NT2/D1 (cell line): ENCODE data around the gene PAPPA.

Experiments used
- DNase-seq: peaks from one replicate; pipeline ENCODE4 v3.0.0-alpha.2; 2011; ENCODE audit warnings: low read depth, low spot score
- H3K27me3 ChIP-seq: 2 replicates; pipeline ENCODE4 v1.6.0; 2011; ENCODE audit warnings: mild to moderate bottlenecking; ENCODE audit not compliant: insufficient read length, insufficient read depth
- H3K36me3 ChIP-seq: 2 replicates; pipeline ENCODE4 v1.6.1; 2011; ENCODE audit warnings: mild to moderate bottlenecking, low read length, mixed read lengths; ENCODE audit not compliant: insufficient read depth, insufficient read length
- H3K4me1 ChIP-seq: 2 replicates; pipeline ENCODE4 v1.5.1; 2011; ENCODE audit not compliant: insufficient read depth, insufficient read length
- H3K4me3 ChIP-seq: 2 replicates; pipeline ENCODE4 v1.5.1; 2011; ENCODE audit warnings: low read depth; ENCODE audit not compliant: insufficient read length
- H3K9ac ChIP-seq: 2 replicates; pipeline ENCODE4 v1.6.0; 2011; ENCODE audit warnings: low read depth; ENCODE audit not compliant: insufficient read length
- H3K9me3 ChIP-seq: 2 replicates; pipeline ENCODE4 v1.5.1; 2011; ENCODE audit warnings: mild to moderate bottlenecking, low read length; ENCODE audit not compliant: insufficient read depth
- SUZ12 ChIP-seq: IDR thresholded peaks from 2 replicates; pipeline ENCODE4 v1.6.1; 2011; ENCODE audit not compliant: insufficient read length, insufficient read depth; ENCODE audit errors: extremely low read depth
- YY1 ChIP-seq: IDR thresholded peaks from 2 replicates; pipeline ENCODE4 v1.6.1; 2011; ENCODE audit not compliant: insufficient read length, insufficient read depth
- ZNF274 ChIP-seq: IDR thresholded peaks from 2 replicates; pipeline ENCODE4 v1.6.1; 2011; ENCODE audit warnings: mild to moderate bottlenecking, low read depth, low read length

Gene PAPPA

DNA sequence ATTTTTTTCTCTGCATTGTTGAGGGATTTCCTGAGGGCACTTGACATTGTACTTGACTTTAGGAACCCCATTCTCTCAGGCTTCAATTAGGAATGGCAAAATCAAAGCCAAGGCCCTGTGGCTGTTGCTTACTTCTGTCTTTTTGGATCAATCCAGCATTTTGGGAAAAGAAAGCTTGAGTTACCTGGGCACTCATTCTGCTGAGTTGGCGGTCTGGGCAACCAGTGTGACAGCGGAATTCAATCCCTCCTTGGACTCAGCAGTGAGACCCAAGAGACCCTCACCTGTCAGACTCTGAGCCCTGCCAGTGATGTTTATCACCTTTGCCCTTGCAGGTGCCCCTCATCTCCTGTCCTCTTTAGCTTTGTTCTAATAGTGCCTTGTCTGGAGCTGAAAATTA lies 225.3 kb downstream of the PAPPA start:
- Histone ChIP-seq H3K9me3 (no peaks in the 10 kb centered on the region), H3K27me3 (no peaks in the 10 kb centered on the region), H3K36me3 (peaks cover 39% of the 10 kb centered on the region), H3K9ac (no peak overlapping the region), H3K4me1 (no peaks in the 10 kb centered on the region), H3K4me3 (no peak overlapping the region)
- DNase-seq: no peak
- TF ChIP-seq ZNF274 (no peak), SUZ12 (no peak), YY1 (no peak)

DNA sequence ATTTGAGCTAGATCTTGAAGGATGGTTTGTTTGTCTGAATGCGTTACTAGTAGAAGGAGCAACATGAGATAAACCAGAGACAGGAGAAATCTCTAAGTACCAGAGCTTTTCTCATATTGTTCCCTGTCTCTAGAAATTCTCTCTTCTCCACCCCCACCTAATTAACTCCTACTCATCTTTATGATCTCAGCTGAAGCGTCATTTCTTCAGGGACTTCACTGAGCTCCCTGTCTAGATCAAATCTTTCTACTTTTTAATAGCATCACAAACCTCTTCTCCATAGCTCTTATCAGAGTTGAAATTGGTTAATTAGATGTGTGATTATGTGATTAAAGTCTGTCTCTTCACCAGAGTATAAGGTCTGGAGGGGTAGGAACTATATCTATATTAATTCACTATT lies 226.2 kb downstream of the PAPPA start:
- no peaks in the 10 kb centered on the region for H3K27me3 ChIP-seq
- H3K4me1 ChIP-seq: no peaks in the 10 kb centered on the region
- DNase-seq: no peak
- TF ChIP-seq ZNF274: no peak
- no peak for TF ChIP-seq SUZ12
- TF ChIP-seq YY1: no peak
- peaks cover 34% of the 10 kb centered on the region for H3K36me3 ChIP-seq
- no peaks in the 10 kb centered on the region for H3K9me3 ChIP-seq
- H3K4me3 ChIP-seq: no peak overlapping the region
- H3K9ac ChIP-seq: no peak overlapping the region

DNA sequence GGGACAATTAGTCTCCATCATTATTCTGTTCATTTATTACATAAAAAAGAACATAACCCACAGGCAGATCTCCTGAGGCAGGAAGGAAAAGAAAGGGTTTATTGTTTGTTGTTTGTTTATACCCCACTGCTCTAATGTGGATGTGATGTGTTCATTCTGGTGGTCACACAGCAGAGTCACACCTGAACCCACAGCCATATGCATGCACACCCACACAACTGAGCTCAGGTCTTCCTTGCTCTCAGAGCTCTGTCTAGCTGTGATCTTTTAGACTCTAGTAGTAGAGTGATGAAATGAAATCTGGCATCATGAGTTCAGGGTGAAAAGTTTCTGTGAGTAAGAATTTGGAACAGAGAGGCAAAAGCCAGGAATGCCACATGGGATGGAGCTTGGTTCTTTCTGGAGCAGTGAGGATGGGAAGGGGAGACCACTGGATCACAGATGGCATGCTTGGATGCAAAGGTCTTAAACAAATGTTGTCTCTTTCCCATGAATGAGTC lies 227.0 kb downstream of the PAPPA start:
- Histone ChIP-seq H3K36me3 (peaks cover 38% of the 10 kb centered on the region), H3K9me3 (no peaks in the 10 kb centered on the region), H3K9ac (no peak overlapping the region), H3K4me1 (no peaks in the 10 kb centered on the region), H3K4me3 (no peak overlapping the region), H3K27me3 (no peaks in the 10 kb centered on the region)
- TF ChIP-seq YY1 (no peak), SUZ12 (no peak)
- DNase-seq: no peak

DNA sequence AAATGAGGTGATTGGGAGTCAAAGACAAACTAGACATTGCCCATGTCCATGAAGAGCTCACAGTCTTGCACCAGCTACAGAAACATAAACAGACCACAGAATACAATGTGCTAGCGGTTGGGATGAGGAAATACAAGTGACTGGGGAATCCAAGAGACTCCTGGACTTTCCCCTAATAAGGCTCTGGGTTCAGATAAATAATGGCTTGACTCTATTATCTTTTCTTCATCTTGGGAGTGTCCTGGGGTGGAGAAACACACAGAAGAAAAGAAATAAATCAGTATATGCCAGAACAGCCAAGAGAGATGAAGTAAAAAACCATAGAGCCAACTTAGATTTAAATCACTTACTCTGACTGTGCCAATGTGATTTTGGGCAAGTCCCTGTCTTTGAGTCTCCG lies 227.8 kb downstream of the PAPPA start:
- Histone ChIP-seq H3K27me3 (no peaks in the 10 kb centered on the region), H3K9ac (no peak overlapping the region), H3K36me3 (peaks cover 43% of the 10 kb centered on the region), H3K4me3 (no peak overlapping the region), H3K9me3 (no peaks in the 10 kb centered on the region), H3K4me1 (no peaks in the 10 kb centered on the region)
- TF ChIP-seq SUZ12 (no peak), ZNF274 (no peak), YY1 (no peak)
- no peak for DNase-seq

DNA sequence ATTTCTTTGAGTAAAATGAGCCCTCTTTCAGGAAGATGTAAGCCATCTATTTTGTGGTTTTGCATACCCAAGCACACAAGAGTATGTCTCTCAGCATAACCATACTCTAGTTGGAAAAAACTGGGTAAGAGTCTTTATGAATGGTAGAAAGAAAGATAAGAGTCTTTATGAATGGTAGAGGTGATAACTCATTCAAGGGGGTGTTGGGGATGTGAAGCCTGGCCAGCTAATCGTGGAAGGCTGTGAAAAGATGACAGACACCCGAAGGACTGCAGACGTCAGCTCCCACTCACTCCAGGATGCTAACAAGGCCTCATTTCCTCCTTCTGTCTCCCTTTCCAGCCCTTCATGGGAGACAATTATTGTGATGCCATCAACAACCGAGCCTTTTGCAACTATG lies 228.5 kb downstream of the PAPPA start:
- no peak for DNase-seq
- H3K9me3 ChIP-seq: no peaks in the 10 kb centered on the region
- TF ChIP-seq SUZ12: no peak
- no peak for TF ChIP-seq ZNF274
- TF ChIP-seq YY1: no peak
- no peaks in the 10 kb centered on the region for H3K27me3 ChIP-seq
- no peaks in the 10 kb centered on the region for H3K4me1 ChIP-seq
- H3K36me3 ChIP-seq: peaks cover 50% of the 10 kb centered on the region
- no peak overlapping the region for H3K9ac ChIP-seq
- no peak overlapping the region for H3K4me3 ChIP-seq

DNA sequence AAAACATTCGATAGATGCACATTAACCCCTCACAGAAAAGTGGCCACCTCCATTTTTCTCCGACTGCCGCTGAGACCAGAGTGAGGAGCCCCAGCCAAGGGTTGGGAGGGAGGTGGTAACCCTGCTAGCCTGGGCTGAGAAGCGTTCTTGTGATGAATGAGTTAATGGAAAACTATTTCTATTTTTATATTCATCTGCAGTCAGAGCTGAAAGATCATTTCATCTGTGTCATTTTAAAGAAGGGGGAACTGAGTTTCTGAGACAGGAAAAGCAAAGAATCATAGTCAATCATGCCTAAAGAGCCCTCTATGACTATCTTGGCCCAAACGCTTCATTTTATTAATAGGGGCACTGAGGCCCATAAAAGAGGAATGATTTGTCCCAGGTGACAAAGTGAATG lies 229.5 kb downstream of the PAPPA start:
- DNase-seq: no peak
- Histone ChIP-seq H3K27me3 (no peaks in the 10 kb centered on the region), H3K4me3 (no peak overlapping the region), H3K9ac (no peak overlapping the region), H3K36me3 (peaks cover 60% of the 10 kb centered on the region), H3K9me3 (no peaks in the 10 kb centered on the region), H3K4me1 (no peaks in the 10 kb centered on the region)
- TF ChIP-seq SUZ12: no peak

DNA sequence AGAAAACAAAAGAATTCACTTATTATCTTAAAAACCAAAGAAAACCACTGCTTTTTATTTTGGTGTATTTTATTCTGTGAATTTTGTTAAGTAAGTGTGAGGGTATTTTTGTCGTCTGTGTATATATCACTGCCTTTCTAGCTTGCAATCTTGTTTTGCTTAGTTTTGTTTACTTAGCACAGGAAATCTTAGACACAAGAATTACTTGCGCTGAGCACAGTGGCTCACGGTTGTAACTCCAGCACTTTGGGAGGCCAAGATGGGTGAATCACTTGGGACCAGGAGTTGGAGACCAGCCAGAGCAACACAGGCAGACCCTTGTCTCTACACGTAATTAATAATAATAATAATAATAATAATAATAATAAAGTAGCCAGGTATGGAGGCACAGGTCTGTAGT lies 230.3 kb downstream of the PAPPA start:
- no peaks in the 10 kb centered on the region for H3K9me3 ChIP-seq
- peaks cover 55% of the 10 kb centered on the region for H3K36me3 ChIP-seq
- H3K27me3 ChIP-seq: no peaks in the 10 kb centered on the region
- TF ChIP-seq YY1: no peak
- no peak for TF ChIP-seq SUZ12
- no peak for TF ChIP-seq ZNF274
- no peak overlapping the region for H3K4me3 ChIP-seq
- no peaks in the 10 kb centered on the region for H3K4me1 ChIP-seq
- DNase-seq: no peak
- H3K9ac ChIP-seq: no peak overlapping the region

DNA sequence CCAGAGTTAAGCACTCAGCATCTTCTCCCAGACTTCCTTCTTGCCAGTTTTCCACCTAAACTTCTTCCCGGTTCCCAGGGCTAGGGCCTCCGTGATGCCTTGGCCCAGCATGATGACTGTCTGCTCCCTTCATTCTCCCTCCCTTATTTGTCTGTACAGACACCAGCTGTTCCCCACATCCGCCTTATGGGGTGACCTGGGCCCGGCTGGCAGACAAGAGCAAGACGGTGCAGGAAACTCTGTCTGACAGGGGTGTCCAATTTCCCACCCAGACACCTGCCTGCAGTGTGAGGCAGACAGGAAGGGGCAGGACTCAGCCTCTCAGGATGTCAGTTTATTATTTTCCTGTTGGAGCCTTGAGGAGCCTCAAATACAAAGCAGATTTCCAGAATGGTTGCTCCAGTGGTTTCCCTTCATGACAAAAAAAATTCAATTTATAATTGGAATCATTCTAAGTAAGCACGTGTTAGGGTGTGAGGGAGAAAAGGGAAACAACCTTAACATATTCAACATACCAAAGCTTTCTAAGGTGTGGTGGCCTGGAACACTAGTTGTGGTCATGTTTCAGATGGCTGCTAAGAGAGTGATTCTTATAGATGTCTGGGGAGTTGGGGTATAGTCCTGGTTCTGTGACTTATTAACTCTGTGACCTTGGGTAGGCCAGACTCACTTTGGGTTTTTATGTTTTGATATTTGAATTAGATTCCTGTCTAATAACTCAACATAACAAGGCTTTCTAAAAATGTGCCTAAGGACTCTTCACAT lies 234.5 kb downstream of the PAPPA start:
- Histone ChIP-seq H3K9ac (no peak overlapping the region), H3K4me3 (no peak overlapping the region), H3K36me3 (peaks cover 50% of the 10 kb centered on the region), H3K4me1 (peaks cover 5% of the 10 kb centered on the region), H3K9me3 (no peaks in the 10 kb centered on the region), H3K27me3 (no peaks in the 10 kb centered on the region)
- TF ChIP-seq YY1 (no peak), ZNF274 (no peak), SUZ12 (no peak)
- no peak for DNase-seq
